GM12878 (cell line): ENCODE results near the gene ANKRD28. TPM values are rescaled to one million over a fixed set of nuclear protein-coding genes. Genes with fewer than 3 reads are reported as not detected.

Source experiments
- ATAC-seq: fragments of 200-7000 bp; cut with Tn5 transposase; 3 replicates; pipeline ENCODE4 v1.9.1; 2020; ENCODE audit warnings: mild to moderate bottlenecking, moderate library complexity
- BruUV-seq: library from RNA; stranded (reverse); fragments of 400-500 nt; replicated peaks from 2 replicates; lab custom pipeline; 2021; lab: Mats Ljungman, UMichigan
- CTCF ChIA-PET: fragments of 300-600 bp; sonication (Branson Sonifier 250); formaldehyde crosslinking; extraction: SDS; loops from one replicate; lab custom pipeline; 2021; ENCODE audit warnings: inconsistent platforms; lab: Yijun Ruan, JAX
- POLR2A ChIA-PET: fragments of 350-600 bp; formaldehyde crosslinking; extraction: SDS; loops from one replicate; lab custom pipeline; 2021; ENCODE audit warnings: inconsistent platforms; lab: Charles Lee
- RAD21 ChIA-PET: fragments of 300-600 bp; sonication (Branson Sonifier 250); formaldehyde crosslinking; loops from one replicate; lab custom pipeline; 2023; ENCODE audit warnings: antibody characterized with exemption; ENCODE audit not compliant: unreplicated experiment; lab: Charles Lee
- SMC1A ChIA-PET: fragments of 300-600 bp; sonication (Branson Sonifier 250); formaldehyde crosslinking; loops from one replicate; lab custom pipeline; 2023; ENCODE audit not compliant: unreplicated experiment, uncharacterized antibody; lab: Charles Lee
- DNase-seq: peaks from one replicate; pipeline ENCODE4 v3.0.0-alpha.2; 2011; ENCODE audit warnings: low read depth, low spot score
- FAIRE-seq: peaks from 3 replicates; lab custom pipeline; 2011; peaks lifted over from hg19 to GRCh38; lab: Jason Lieb, UNC
- H2AFZ ChIP-seq: 2 replicates; pipeline ENCODE4 v1.6.0; 2011; ENCODE audit warnings: low read depth, low read length, control low read depth; ENCODE audit not compliant: control insufficient read depth
- H3K27ac ChIP-seq: 2 replicates; pipeline ENCODE4 v1.5.1; 2011; ENCODE audit warnings: control low read depth; ENCODE audit not compliant: control insufficient read depth, insufficient read depth
- H3K27me3 ChIP-seq, 2 experiments: replicated peaks in 1 of 2; 2 replicates each; pipeline versions ENCODE4 v1.6.0 to v1.6.1; 2011; ENCODE audit warnings: low read length in 1 of 2; ENCODE audit not compliant: control insufficient read depth in 2 of 2, insufficient read depth in 2 of 2
- H3K36me3 ChIP-seq, 2 experiments: 2 replicates each; pipeline ENCODE4 v1.5.1; 2011; ENCODE audit warnings: low read length in 1 of 2; ENCODE audit not compliant: control insufficient read depth in 2 of 2, insufficient read depth in 2 of 2
- H3K4me1 ChIP-seq: 2 replicates; pipeline ENCODE4 v1.6.1; 2011; ENCODE audit warnings: mild to moderate bottlenecking, low read length, moderate library complexity, mixed read lengths; ENCODE audit not compliant: control insufficient read depth, insufficient read depth
- H3K4me2 ChIP-seq: 2 replicates; pipeline ENCODE4 v1.6.0; 2011; ENCODE audit warnings: control low read depth; ENCODE audit not compliant: control insufficient read depth, insufficient read depth
- H3K4me3 ChIP-seq: fragments of 200-600 bp; sonication (generic); 2 replicates; pipeline ENCODE4 v1.5.1; 2016
- H3K79me2 ChIP-seq: 2 replicates; pipeline ENCODE4 v1.6.0; 2011; ENCODE audit warnings: low read length; ENCODE audit not compliant: control insufficient read depth, insufficient read depth
- H3K9ac ChIP-seq: 2 replicates; pipeline ENCODE4 v1.8.0; 2011; ENCODE audit warnings: low read length, control low read depth, mixed read lengths; ENCODE audit not compliant: control insufficient read depth, insufficient read depth
- H3K9me3 ChIP-seq: replicated peaks from 3 replicates; pipeline ENCODE4 v1.5.1; 2011; ENCODE audit warnings: mild to moderate bottlenecking, low read length; ENCODE audit not compliant: control insufficient read depth, insufficient read depth
- H4K20me1 ChIP-seq: 2 replicates; pipeline ENCODE4 v1.6.0; 2011; ENCODE audit not compliant: control insufficient read depth, insufficient read depth
- CHD2 ChIP-seq: IDR thresholded peaks from 2 replicates; pipeline ENCODE4 v1.6.1; 2011; ENCODE audit warnings: low read depth, low read length, improper control_type of control experiment, borderline replicate concordance
- DPF2 ChIP-seq: fragments of 450-650 bp; IDR thresholded peaks from 2 replicates; pipeline ENCODE4 v1.6.1; 2017; ENCODE audit warnings: mild to moderate bottlenecking
- E2F4 ChIP-seq: IDR thresholded peaks from 2 replicates; pipeline ENCODE4 v1.6.1; 2012; ENCODE audit warnings: low read depth, low read length, improper control_type of control experiment
- E2F8 ChIP-seq: fragments of 450-650 bp; IDR thresholded peaks from 2 replicates; pipeline ENCODE4 v1.6.1; 2018; ENCODE audit warnings: mild to moderate bottlenecking, low read depth, moderate library complexity; ENCODE audit not compliant: partially characterized antibody
- ETV6 ChIP-seq, 2 experiments: fragments of 450-650 bp in 1 of 2; IDR thresholded peaks in 1 of 2; conservative IDR thresholded peaks in 1 of 2; 2 replicates each; pipeline ENCODE4 v1.6.1; 2014; ENCODE audit warnings: antibody characterized with exemption in 1 of 2, borderline replicate concordance in 1 of 2, low read depth in 1 of 2, mild to moderate bottlenecking in 1 of 2, moderate library complexity in 1 of 2
- EZH2 ChIP-seq: IDR thresholded peaks from 2 replicates; pipeline ENCODE4 v1.6.1; 2012; ENCODE audit warnings: low read depth, mild to moderate bottlenecking, control low read depth, inconsistent platforms, low read length, borderline replicate concordance; ENCODE audit not compliant: control insufficient read depth
- FOXM1 ChIP-seq: IDR thresholded peaks from 2 replicates; pipeline ENCODE4 v1.6.1; 2012; ENCODE audit warnings: low read depth, mild to moderate bottlenecking, inconsistent platforms, low read length, moderate library complexity
- HDGF ChIP-seq: fragments of 450-650 bp; IDR thresholded peaks from 2 replicates; pipeline ENCODE4 v1.6.1; 2016; ENCODE audit warnings: antibody characterized with exemption
- PML ChIP-seq: IDR thresholded peaks from 2 replicates; pipeline ENCODE4 v1.6.1; 2012; ENCODE audit warnings: low read length, inconsistent platforms
- RELB ChIP-seq: fragments of 450-650 bp; IDR thresholded peaks from 2 replicates; pipeline ENCODE4 v1.6.1; 2017; ENCODE audit warnings: low read depth, mild to moderate bottlenecking, moderate library complexity
- RFX5 ChIP-seq: IDR thresholded peaks from 2 replicates; pipeline ENCODE4 v1.6.1; 2011; ENCODE audit warnings: low read depth, low read length, improper control_type of control experiment
- SIX5 ChIP-seq: IDR thresholded peaks from 2 replicates; pipeline ENCODE4 v1.6.1; 2011; ENCODE audit warnings: mild to moderate bottlenecking, low read depth, low read length, moderate library complexity; ENCODE audit not compliant: severe bottlenecking
- WGBS: methylation state at CpG from one replicate; pipeline ENCODE4 v1.1.6; 2016; ENCODE audit warnings: low lambda C conversion rate; ENCODE audit not compliant: insufficient replicate concordance, insufficient coverage; ENCODE audit errors: missing lambda C conversion rate; 5-methylcytosine and 5-hydroxymethylcytosine counted together
- in situ Hi-C: fragments of 300-500 bp; cut with MboI; formaldehyde crosslinking; loops from 9 replicates; pipeline ENCODE4 v1.14.3; 2018; ENCODE audit warnings: mixed read lengths
- intact Hi-C: fragments of 100-400 bp; cut with micrococcal nuclease; formaldehyde crosslinking; loops from one replicate; pipeline ENCODE4 v1.14.2; 2022; ENCODE audit not compliant: unreplicated experiment
- polyA plus RNA-seq, 11 experiments: library from polyadenylated mRNA; depleted of rRNA in 4 of 11; unstranded in 6 of 11; stranded (reverse) in 5 of 11; fragments of >200 nt; fragmentation: Nextera tagmentation in 4 of 11; fragmentation: Illumina TruSeq in 1 of 11; extraction: Ambion mirVana in 4 of 11; extraction: Trizol in 1 of 11; gene quantifications; 1 replicate in 1 of 11; 2 replicates in 10 of 11; pipeline versions ENCODE4 v1.2.1 to v1.2.3, GENCODE V29; 2011 to 2016; ENCODE audit warnings: inconsistent platforms in 2 of 11, missing spikeins in 2 of 11, low read depth in 1 of 11
- total RNA-seq, 4 experiments: library from RNA; depleted of rRNA in 3 of 4; stranded (reverse); fragments of >200 nt in 3 of 4; fragmentation: Illumina TruSeq in 1 of 4; extraction: Trizol in 1 of 4; gene quantifications; 2 replicates each; pipeline versions ENCODE4 v1.2.1 to v1.2.3, GENCODE V29; 2013 to 2021

ANKRD28 gene
- total and polyA plus RNA-seq, 10 of the 15 experiments (the other 5 are each of a cell fraction or from before 2014, with no cell fraction given) = 11.2 to 105 (median 38.3) TPM

GRCh38 chr3:15809313-15809712, 11.5 kb upstream of the ANKRD28 start:
- POLR2A ChIA-PET = interaction anchor here (0.6 to 2.4 kb wide), 6 partner anchors 10 to 179 kb away, joined by 3 to 9 read pairs (median 5); partner anchors contain the start of gene ANKRD28

More at GRCh38 chr3:15809313-15809712, 11.5 kb upstream of the ANKRD28 start:
- H3K27me3 ChIP-seq = no peaks in the 10 kb centered on the region
- peak overlapping the region; percentile 76 for H3K4me2 ChIP-seq
- BruUV-seq = no TSS peak
- peak overlapping the region; percentile 3 for H2AFZ ChIP-seq
- peaks cover 52% of the 10 kb centered on the region for H3K79me2 ChIP-seq
- WGBS = 39% methylated on average over 2 of the region's 2 CpGs
- no peaks in the 10 kb centered on the region for H4K20me1 ChIP-seq
- ChIA-PET SMC1A (interaction anchor here (1.0 to 9.4 kb wide), 19 partner anchors 12 to 477 kb away, joined by 3 to 362 read pairs (median 4); partner anchors contain the start of genes ANKRD28 and SH3BP5), RAD21 (interaction anchor here (0.9 to 9.6 kb wide), 13 partner anchors 10 to 541 kb away, joined by 3 to 248 read pairs (median 8); partner anchors contain the start of gene ANKRD28), CTCF (interaction anchor here (1.2 to 9.8 kb wide), 7 partner anchors 12 to 181 kb away, joined by 3 to 288 read pairs (median 8); partner anchors contain the start of gene ANKRD28)
- H3K4me1 ChIP-seq = peaks cover 70% of the 10 kb centered on the region
- peak overlapping the region; percentile 64 for H3K27ac ChIP-seq
- peaks cover 2% of the 10 kb centered on the region; the same call in 2 of the 3 replicates for H3K9me3 ChIP-seq
- H3K9ac ChIP-seq = no peak overlapping the region
- intact Hi-C loops = loop anchor here (5.0 kb wide), 1 partner anchor 607 kb away; no protein-coding TSS in a partner anchor
- in situ Hi-C loops = loop anchor here (5.0 to 10.0 kb wide), 3 partner anchors 172 to 605 kb away; partner anchors contain the start of gene CAPN7
- no peak for TF ChIP-seq SIX5
- no peak for TF ChIP-seq RELB
- no peak for TF ChIP-seq E2F4
- TF ChIP-seq FOXM1 = no peak
- no peak for TF ChIP-seq ETV6 (conservative IDR thresholded peaks at IDR 0.05 in 1 of 2, IDR thresholded peaks at IDR 0.05 in 1 of 2; ENCODE audit: borderline replicate concordance in 1 of 2, low read depth in 1 of 2)
- no peak for TF ChIP-seq DPF2
- no peak for TF ChIP-seq E2F8
- TF ChIP-seq PML = no peak
- no peak for TF ChIP-seq RFX5
- no peak for TF ChIP-seq EZH2
- no peak for TF ChIP-seq CHD2
- no peak for TF ChIP-seq HDGF
- no peak overlapping the region for H3K4me3 ChIP-seq
- DNase-seq = no peak
- no peaks in the 10 kb centered on the region for H3K36me3 ChIP-seq
- FAIRE-seq = no peak
- ATAC-seq = no peak
